Activated T-cell treated with anti-CD3 and anti-CD28 coated beads, Interleukin-2, amount 50 U/mL, for 4 hours (primary cell): ENCODE results near the gene ERCC4. TPM values are rescaled to one million over a fixed set of nuclear protein-coding genes. Genes with fewer than 3 reads are reported as not detected.
"Not testable (repeated sequence)": the region's sequence is repeated elsewhere in the genome, so short reads cannot be mapped to it uniquely, and the experiment has no call there.

ENCODE experiments used
- ATAC-seq, 2 donors: fragments of 200-7000 bp; cut with Tn5 transposase; one replicate each; pipeline ENCODE4 v1.10.0; 2021
- DNase-seq: peaks from one replicate; pipeline ENCODE4 v3.0.0-alpha.2; 2020
- H3K27me3 Mint-ChIP-seq: one replicate; pipeline ENCODE4 v1.8.0; 2021; ENCODE audit warnings: low read depth, mixed read lengths
- H3K36me3 Mint-ChIP-seq: one replicate; pipeline ENCODE4 v1.8.0; 2022; ENCODE audit warnings: mixed read lengths; ENCODE audit not compliant: insufficient read depth
- H3K4me1 Mint-ChIP-seq: one replicate; pipeline ENCODE4 v1.8.0; 2021; ENCODE audit warnings: low read depth, mixed read lengths
- H3K4me3 Mint-ChIP-seq: one replicate; pipeline ENCODE4 v1.8.0; 2021; ENCODE audit warnings: mild to moderate bottlenecking, moderate library complexity, mixed read lengths
- H3K9me3 Mint-ChIP-seq: one replicate; pipeline ENCODE4 v1.8.0; 2021; ENCODE audit warnings: mixed read lengths
- total RNA-seq, 3 donors: library from RNA; stranded (reverse); gene quantifications; one replicate each; pipeline ENCODE4 v1.2.1, GENCODE V29; 2021

The ERCC4 gene
- 10 to 100 TPM; 11.4 to 16.7 (median 12.1) TPM for total RNA-seq

DNA sequence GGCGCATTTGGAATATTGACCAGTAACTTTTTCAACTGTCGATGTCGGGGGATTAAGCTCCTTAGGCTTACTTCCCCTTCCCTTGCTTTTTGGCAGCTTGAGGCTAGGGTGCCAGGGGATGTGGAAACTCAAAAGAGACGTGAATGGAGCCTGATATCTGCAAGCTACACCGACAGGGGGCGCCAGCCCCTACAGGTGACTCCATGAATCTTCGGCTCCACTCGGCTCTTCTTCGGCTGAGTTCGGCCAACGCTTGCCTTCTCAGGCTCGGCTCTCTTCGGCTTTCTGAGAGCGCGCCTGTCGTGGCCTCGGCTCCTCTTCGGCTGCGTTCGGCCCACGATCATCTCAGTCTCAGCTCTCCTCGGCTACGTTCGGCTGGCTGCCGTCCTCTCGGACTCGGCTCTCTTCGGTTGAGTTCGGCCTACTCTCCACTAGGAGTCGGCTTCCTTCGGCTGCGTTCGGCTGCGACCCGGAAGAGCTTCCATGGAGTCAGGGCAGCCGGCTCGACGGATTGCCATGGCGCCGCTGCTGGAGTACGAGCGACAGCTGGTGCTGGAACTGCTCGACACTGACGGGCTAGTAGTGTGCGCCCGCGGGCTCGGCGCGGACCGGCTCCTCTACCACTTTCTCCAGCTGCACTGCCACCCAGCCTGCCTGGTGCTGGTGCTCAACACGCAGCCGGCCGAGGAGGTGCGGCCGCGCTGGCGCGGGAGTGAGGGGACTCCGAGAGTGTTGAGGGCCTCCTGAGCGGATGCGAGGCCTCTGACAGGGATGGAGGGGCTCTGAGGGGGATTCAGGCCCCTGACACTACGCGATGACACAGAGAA, at the start of gene ERCC4:
ERCC4 (plus strand) TSS at position 472 of the 827 bp plus-strand sequence; CDS start at position 484, 12 bp downstream.
- Mint-ChIP-seq H3K27me3 (no peaks in the 10 kb centered on the region), H3K9me3 (no peaks in the 10 kb centered on the region), H3K4me3 (peak within 1 kb of the TSS; percentile 97), H3K4me1 (peaks cover 20% of the 10 kb centered on the region), H3K36me3 (peaks cover 8% of the 10 kb centered on the region)
- DNase-seq (peak; percentile 98), ATAC-seq (peak; percentile 99)

DNA sequence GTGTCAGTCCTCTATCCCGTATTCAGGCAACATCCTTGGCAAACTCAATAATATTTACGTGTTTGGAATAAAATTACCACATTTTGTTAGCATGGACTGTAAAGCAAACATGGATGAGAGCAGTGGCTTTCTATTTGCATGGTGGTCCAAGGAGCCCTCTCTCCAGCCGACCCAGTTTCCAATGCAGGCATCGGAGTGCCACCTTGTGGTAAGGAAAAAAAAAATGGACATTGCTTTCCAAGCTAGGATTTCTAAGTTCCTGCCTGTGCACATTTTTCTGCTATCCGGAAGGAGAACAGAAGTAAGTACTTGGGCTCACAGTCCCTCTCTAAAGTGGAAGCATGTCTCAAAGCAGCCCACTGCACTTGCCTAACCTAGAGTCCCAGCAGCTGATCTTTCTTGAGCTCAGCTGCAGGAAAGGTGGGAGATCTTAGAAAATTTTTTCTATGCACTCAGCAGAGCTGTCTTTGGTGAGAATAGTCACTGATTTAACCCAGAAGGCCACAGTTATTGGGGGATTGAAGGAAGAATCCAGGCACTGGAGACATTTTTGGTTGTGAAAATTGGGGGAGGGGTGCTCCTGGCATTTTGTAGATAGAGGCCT, 46.0 kb upstream of the ERCC4 start:
- Mint-ChIP-seq H3K9me3 (no peaks in the 10 kb centered on the region), H3K27me3 (peaks cover 26% of the 10 kb centered on the region), H3K4me1 (no peaks in the 10 kb centered on the region), H3K4me3 (no peak overlapping the region), H3K36me3 (no peaks in the 10 kb centered on the region)
- no peak for DNase-seq
- ATAC-seq: no peak

GRCh38 chr16:13875614-13876284, 44.2 kb upstream of the ERCC4 start:
- peaks cover 20% of the 10 kb centered on the region for H3K27me3 Mint-ChIP-seq
- no peak overlapping the region for H3K4me3 Mint-ChIP-seq
- DNase-seq (no peak), ATAC-seq (no peak)
- H3K9me3 Mint-ChIP-seq: no peaks in the 10 kb centered on the region
- H3K36me3 Mint-ChIP-seq: no peaks in the 10 kb centered on the region
- no peaks in the 10 kb centered on the region for H3K4me1 Mint-ChIP-seq

DNA sequence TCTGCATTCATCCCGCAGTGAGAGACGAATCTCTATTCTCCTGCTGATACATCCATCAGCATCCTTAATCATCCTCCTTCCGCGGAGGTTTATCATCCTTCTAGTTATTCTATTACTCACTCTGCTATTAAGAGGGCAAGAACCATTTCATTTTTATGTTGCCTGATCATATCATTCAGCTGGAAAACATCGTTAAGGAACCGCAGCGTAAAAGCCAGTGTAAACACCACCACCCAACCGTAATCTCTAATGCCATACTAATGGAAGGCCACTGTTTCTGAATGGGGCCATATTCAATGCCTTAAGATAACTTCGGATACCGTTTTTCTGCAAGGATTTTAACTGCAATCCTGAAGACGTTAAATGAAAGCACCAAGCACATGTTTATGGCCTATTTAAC, 36.7 kb upstream of the ERCC4 start:
- H3K4me1 Mint-ChIP-seq: no peaks in the 10 kb centered on the region

DNA sequence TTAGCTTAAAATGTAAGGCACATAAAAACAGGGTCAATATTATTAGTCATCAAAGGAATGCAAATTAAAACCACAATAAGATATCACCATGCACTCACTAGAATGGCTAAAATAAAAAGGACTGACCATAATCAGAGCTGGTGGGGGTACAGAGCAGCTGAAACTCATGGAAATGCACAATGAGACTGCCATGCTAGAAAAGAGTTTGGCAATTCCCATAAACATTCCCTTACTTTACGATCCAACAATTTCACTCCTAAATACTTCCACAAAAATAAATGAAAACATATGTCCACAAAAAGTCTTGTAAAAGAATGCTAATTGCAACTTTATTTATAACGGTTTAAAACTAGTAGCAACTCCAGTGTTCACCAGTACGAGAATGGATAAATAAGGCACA, 36.1 kb upstream of the ERCC4 start:
- H3K36me3 Mint-ChIP-seq: no peaks in the 10 kb centered on the region
- H3K27me3 Mint-ChIP-seq: peaks cover 8% of the 10 kb centered on the region
- ATAC-seq: no peak

More for the DNA sequence above, 36.7 kb upstream of the ERCC4 start:
- H3K9me3 Mint-ChIP-seq: peaks cover 3% of the 10 kb centered on the region
- H3K4me3 Mint-ChIP-seq: no peak overlapping the region
- H3K36me3 Mint-ChIP-seq: no peaks in the 10 kb centered on the region
- DNase-seq (no peak), ATAC-seq (no peak)
- H3K27me3 Mint-ChIP-seq: peaks cover 8% of the 10 kb centered on the region

DNA sequence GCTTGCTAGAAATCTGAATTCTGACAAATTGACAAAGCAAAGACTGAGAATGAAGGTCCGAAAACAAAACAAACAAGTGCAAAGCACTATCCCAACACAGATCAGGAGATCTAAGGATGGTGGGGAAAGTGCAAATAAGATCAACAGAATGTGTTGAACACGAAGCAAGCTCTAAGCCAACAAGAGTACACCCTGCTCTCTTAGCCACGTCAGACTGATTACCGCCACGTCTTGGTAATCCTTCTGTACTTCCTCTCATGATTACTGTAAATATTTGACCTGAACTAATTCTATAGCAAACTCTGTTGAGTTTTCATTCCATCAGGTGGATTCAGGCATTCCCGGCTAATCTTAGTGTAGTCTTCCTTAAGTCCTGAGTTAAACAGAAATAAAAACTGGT, 34.3 kb upstream of the ERCC4 start:
- Mint-ChIP-seq H3K9me3 (peaks cover 4% of the 10 kb centered on the region), H3K27me3 (peaks cover 12% of the 10 kb centered on the region), H3K4me3 (no peak overlapping the region), H3K4me1 (no peaks in the 10 kb centered on the region), H3K36me3 (no peaks in the 10 kb centered on the region)
- ATAC-seq (no peak), DNase-seq (no peak)

More for the DNA sequence above, 36.1 kb upstream of the ERCC4 start:
- no peak for DNase-seq
- Mint-ChIP-seq H3K4me3 (no peak overlapping the region), H3K4me1 (no peaks in the 10 kb centered on the region), H3K9me3 (peaks cover 4% of the 10 kb centered on the region)

- no peaks in the 10 kb centered on the region for H3K4me1 Mint-ChIP-seq
- no peaks in the 10 kb centered on the region for H3K36me3 Mint-ChIP-seq
Measured at GRCh38 chr16:13886608-13887007, 33.3 kb upstream of the ERCC4 start.

DNA sequence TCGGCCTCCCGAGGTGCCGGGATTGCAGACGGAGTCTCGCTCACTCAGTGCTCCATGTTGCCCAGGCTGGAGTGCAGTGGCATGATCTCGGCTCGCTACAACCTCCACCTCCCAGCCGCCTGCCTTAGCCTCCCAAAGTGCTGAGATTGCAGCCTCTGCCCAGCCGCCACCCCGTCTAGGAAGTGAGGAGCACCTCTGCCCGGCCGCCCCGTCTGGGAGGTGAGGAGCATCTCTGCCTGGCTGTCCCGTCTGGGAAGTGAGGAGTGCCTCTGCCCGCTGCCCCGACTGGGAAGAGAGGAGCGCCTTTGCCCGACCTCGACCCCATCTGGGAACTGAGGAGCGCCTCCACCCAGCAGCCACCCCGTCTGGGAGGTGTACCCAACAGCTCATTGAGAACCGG, 30.6 kb upstream of the ERCC4 start:
- not testable (repeated sequence) for DNase-seq, H3K9me3 Mint-ChIP-seq, H3K36me3 Mint-ChIP-seq, H3K4me1 Mint-ChIP-seq, ATAC-seq, H3K4me3 Mint-ChIP-seq
- H3K27me3 Mint-ChIP-seq: peaks cover 11% of the 10 kb centered on the region

More at GRCh38 chr16:13886608-13887007, 33.3 kb upstream of the ERCC4 start:
- DNase-seq (no peak), ATAC-seq (no peak)
- Mint-ChIP-seq H3K27me3 (peaks cover 13% of the 10 kb centered on the region), H3K9me3 (peaks cover 4% of the 10 kb centered on the region), H3K4me3 (no peak overlapping the region)

DNA sequence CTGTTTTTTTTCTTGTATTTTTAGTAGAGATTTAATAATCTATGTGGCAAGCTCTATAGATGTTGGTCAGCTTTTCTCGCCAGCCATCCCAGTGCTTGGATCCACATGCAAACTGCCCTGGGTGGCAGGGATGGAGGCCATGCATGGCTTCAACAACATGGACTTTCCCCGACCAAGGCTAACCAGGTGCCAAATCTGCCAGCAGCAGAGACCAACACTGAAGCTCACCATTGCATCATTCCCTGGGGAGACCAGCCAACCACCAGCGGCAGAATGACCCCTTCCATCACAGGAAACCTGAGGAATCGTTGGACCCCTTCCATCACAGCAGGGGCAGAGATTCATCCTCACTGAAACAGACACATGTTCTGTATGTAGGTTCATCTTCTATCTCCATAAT, 27.7 kb upstream of the ERCC4 start:
- ATAC-seq (no peak), DNase-seq (no peak)
- no peak overlapping the region for H3K4me3 Mint-ChIP-seq
- H3K9me3 Mint-ChIP-seq: peaks cover 4% of the 10 kb centered on the region
- H3K4me1 Mint-ChIP-seq: no peaks in the 10 kb centered on the region
- no peaks in the 10 kb centered on the region for H3K36me3 Mint-ChIP-seq
- peaks cover 6% of the 10 kb centered on the region for H3K27me3 Mint-ChIP-seq

GRCh38 chr16:13895516-13895915, 24.4 kb upstream of the ERCC4 start:
- no peaks in the 10 kb centered on the region for H3K4me1 Mint-ChIP-seq
- H3K36me3 Mint-ChIP-seq: no peaks in the 10 kb centered on the region
- H3K9me3 Mint-ChIP-seq: no peaks in the 10 kb centered on the region
- H3K4me3 Mint-ChIP-seq: no peak overlapping the region
- DNase-seq (no peak), ATAC-seq (no peak)
- H3K27me3 Mint-ChIP-seq: peaks cover 9% of the 10 kb centered on the region

GRCh38 chr16:13896543-13897182, 23.3 kb upstream of the ERCC4 start:
- Mint-ChIP-seq H3K27me3 (peaks cover 6% of the 10 kb centered on the region), H3K36me3 (no peaks in the 10 kb centered on the region), H3K4me3 (no peak overlapping the region), H3K9me3 (no peaks in the 10 kb centered on the region), H3K4me1 (no peaks in the 10 kb centered on the region)
- ATAC-seq: no peak
- DNase-seq: no peak

DNA sequence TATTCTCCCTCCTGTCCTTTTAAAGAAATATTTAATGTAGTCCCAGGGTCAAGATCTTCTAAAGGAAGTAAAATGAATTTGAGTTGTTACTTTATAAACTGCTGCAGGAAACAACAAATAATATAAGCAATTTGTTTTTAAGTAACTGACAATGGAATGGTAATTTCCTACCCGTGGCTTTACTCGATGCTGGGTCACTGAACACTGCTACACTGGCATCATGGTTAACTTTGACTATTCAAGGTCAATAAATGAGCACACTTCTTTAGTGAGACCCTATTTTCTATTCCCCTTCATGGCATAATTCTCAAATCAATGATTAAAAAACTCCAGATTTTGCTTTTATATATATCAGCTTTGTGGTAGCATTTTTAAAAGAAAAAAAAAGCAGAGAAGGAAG, 22.1 kb upstream of the ERCC4 start:
- no peak for ATAC-seq
- no peaks in the 10 kb centered on the region for H3K9me3 Mint-ChIP-seq
- H3K4me3 Mint-ChIP-seq: no peak overlapping the region
- H3K36me3 Mint-ChIP-seq: no peaks in the 10 kb centered on the region
- H3K4me1 Mint-ChIP-seq: no peaks in the 10 kb centered on the region
- peaks cover 6% of the 10 kb centered on the region for H3K27me3 Mint-ChIP-seq
- no peak for DNase-seq

GRCh38 chr16:13898233-13898632, 21.7 kb upstream of the ERCC4 start:
- DNase-seq: no peak
- Mint-ChIP-seq H3K36me3 (no peaks in the 10 kb centered on the region), H3K4me3 (no peak overlapping the region), H3K9me3 (no peaks in the 10 kb centered on the region), H3K4me1 (no peaks in the 10 kb centered on the region), H3K27me3 (peaks cover 9% of the 10 kb centered on the region)
- ATAC-seq: no peak

DNA sequence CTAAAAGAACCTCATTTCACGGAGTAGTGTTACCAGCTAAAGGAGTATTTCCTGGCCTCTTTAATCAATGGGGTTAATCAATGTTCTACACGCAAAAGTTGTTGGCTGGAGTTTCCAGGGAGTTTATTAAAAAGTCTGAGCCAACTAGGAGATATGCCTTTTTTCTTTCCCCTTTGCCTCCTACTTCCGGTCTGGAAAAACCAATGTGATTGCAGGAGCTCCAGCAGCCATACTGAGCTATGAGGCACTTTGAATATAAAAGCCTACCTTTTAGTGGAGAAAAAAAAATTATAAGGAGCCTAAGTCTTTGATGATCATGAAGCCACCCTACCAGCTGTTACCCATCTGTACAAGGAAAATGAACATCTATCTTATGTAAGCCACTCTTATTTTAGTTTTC, 17.9 kb upstream of the ERCC4 start:
- ATAC-seq (no peak), DNase-seq (no peak)
- Mint-ChIP-seq H3K4me1 (peaks cover 1% of the 10 kb centered on the region), H3K9me3 (no peaks in the 10 kb centered on the region), H3K4me3 (no peak overlapping the region), H3K27me3 (peaks cover 26% of the 10 kb centered on the region), H3K36me3 (no peaks in the 10 kb centered on the region)
